NB4 (cell line): ENCODE data around the gene RPS15.

ENCODE experiments used
- POLR2A ChIP-seq: IDR thresholded peaks from 2 replicates; pipeline ENCODE4 v1.6.1; 2011; ENCODE audit warnings: mild to moderate bottlenecking; ENCODE audit not compliant: insufficient read length; ENCODE audit errors: extremely low read depth
- TF ChIP-seq, protein P1 (sequence below): IDR thresholded peaks from one replicate; pipeline ENCODE4 v1.5.1; 2012; ENCODE audit warnings: low read depth, low read length

DNA sequence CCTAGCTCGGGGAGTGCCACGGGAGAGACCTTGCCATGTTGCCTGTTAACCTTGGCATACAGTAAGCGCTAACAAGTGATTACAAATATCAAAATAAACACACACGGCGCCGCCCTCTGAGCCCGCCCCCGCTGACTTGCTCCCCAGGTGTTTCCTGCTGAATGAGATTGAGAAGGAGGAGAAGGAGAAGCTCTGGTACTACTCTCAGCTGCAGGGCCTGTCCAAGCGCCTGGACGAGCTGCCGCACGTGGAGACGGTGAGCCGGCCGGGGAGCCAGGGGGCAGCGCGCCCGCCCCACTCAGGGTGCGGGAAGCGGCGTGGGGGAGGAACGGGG, 16.8 kb downstream of the RPS15 start:
- TF ChIP-seq, protein P1, sequence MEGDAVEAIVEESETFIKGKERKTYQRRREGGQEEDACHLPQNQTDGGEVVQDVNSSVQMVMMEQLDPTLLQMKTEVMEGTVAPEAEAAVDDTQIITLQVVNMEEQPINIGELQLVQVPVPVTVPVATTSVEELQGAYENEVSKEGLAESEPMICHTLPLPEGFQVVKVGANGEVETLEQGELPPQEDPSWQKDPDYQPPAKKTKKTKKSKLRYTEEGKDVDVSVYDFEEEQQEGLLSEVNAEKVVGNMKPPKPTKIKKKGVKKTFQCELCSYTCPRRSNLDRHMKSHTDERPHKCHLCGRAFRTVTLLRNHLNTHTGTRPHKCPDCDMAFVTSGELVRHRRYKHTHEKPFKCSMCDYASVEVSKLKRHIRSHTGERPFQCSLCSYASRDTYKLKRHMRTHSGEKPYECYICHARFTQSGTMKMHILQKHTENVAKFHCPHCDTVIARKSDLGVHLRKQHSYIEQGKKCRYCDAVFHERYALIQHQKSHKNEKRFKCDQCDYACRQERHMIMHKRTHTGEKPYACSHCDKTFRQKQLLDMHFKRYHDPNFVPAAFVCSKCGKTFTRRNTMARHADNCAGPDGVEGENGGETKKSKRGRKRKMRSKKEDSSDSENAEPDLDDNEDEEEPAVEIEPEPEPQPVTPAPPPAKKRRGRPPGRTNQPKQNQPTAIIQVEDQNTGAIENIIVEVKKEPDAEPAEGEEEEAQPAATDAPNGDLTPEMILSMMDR: no peak
- no peak for TF ChIP-seq POLR2A
